CD4-positive, alpha-beta T cell (primary cell): ENCODE measurements around the gene SLC25A46. TPM values are rescaled to one million over a fixed set of nuclear protein-coding genes. Genes with fewer than 3 reads are reported as not detected.

ENCODE experiments used
- ATAC-seq: fragments of 200-7000 bp; cut with Tn5 transposase; one replicate; pipeline ENCODE4 v1.10.0; 2022; ENCODE audit warnings: mild to moderate bottlenecking; ENCODE audit not compliant: poor library complexity
- CTCF ChIA-PET: fragments of 350-600 bp; sonication (Branson Sonifier 250); formaldehyde crosslinking; loops from one replicate; lab custom pipeline; 2021; ENCODE audit warnings: antibody characterized with exemption, inconsistent platforms; lab: Charles Lee
- POLR2A ChIA-PET: fragments of 350-600 bp; sonication (Branson Sonifier 250); formaldehyde crosslinking; loops from one replicate; lab custom pipeline; 2021; ENCODE audit warnings: antibody characterized with exemption, inconsistent platforms; lab: Charles Lee
- DNase-seq, 14 experiments: peaks; one replicate each; pipeline ENCODE4 v3.0.0-alpha.2; 2013 to 2020; ENCODE audit warnings: mixed read lengths in 2 of 14
- H3K27ac ChIP-seq, 2 donors: one replicate each; pipeline versions ENCODE4 v1.5.1 to v1.7.0; 2013; ENCODE audit warnings: low read length in 2 of 2, low read depth in 1 of 2, mild to moderate bottlenecking in 1 of 2
- H3K27me3 ChIP-seq, 2 experiments: 1 replicate in 1 of 2; 2 replicates in 1 of 2; pipeline versions ENCODE4 v1.6.1 to v1.7.0; 2013; ENCODE audit warnings: low read length in 2 of 2, control low read depth in 1 of 2, mild to moderate bottlenecking in 1 of 2, moderate library complexity in 1 of 2; ENCODE audit not compliant: insufficient read depth in 2 of 2, control insufficient read depth in 1 of 2
- H3K36me3 ChIP-seq: one replicate; pipeline ENCODE4 v1.6.1; 2013; ENCODE audit warnings: low read length, control low read depth; ENCODE audit not compliant: insufficient read depth
- H3K4me1 ChIP-seq: one replicate; pipeline ENCODE4 v1.6.1; 2013; ENCODE audit warnings: low read length, control low read depth; ENCODE audit not compliant: insufficient read depth
- H3K4me3 ChIP-seq: one replicate; pipeline ENCODE4 v1.5.1; 2013; ENCODE audit warnings: mild to moderate bottlenecking, low read length, moderate library complexity
- H3K9me3 ChIP-seq, 2 experiments: 1 replicate in 1 of 2; 2 replicates in 1 of 2; pipeline versions ENCODE4 v1.6.1 to v1.7.0; 2013; ENCODE audit warnings: low read length in 2 of 2, mild to moderate bottlenecking in 2 of 2, control low read depth in 1 of 2, moderate library complexity in 1 of 2; ENCODE audit not compliant: control insufficient read depth in 1 of 2, insufficient read depth in 1 of 2
- H3K27ac Mint-ChIP-seq: one replicate; pipeline ENCODE4 v1.8.0; 2020; ENCODE audit warnings: mixed read lengths
- H3K27me3 Mint-ChIP-seq: one replicate; pipeline ENCODE4 v1.8.0; 2021; ENCODE audit warnings: mixed read lengths
- H3K36me3 Mint-ChIP-seq: one replicate; pipeline ENCODE4 v1.8.0; 2021; ENCODE audit warnings: low read depth, mixed read lengths
- H3K4me1 Mint-ChIP-seq: one replicate; pipeline ENCODE4 v1.8.0; 2021; ENCODE audit warnings: low read depth, mixed read lengths
- H3K4me3 Mint-ChIP-seq: one replicate; pipeline ENCODE4 v1.8.0; 2020; ENCODE audit warnings: mild to moderate bottlenecking, mixed read lengths
- H3K9me3 Mint-ChIP-seq: one replicate; pipeline ENCODE4 v1.8.0; 2020; ENCODE audit warnings: mixed read lengths
- CTCF ChIP-seq: fragments of 200-600 bp; IDR thresholded peaks from one replicate; pipeline ENCODE4 v1.8.0; 2022; ENCODE audit warnings: antibody characterized with exemption, mild to moderate bottlenecking
- intact Hi-C, 2 experiments: fragments of 100-400 bp; cut with DNase I in 1 of 2; cut with micrococcal nuclease in 1 of 2; formaldehyde crosslinking; loops; one replicate each; pipeline versions ENCODE4 v1.15.1 to v1.9.0; 2023 to 2025; cut with DNase I, micrococcal nuclease
- total RNA-seq, 174 experiments: library from RNA in 2 of 174; stranded (reverse) in 2 of 174; gene quantifications; one replicate each; pipeline ENCODE4 v1.2.3 and lab custom pipeline; 2021 to 2026

The SLC25A46 gene
- total RNA-seq, 2 experiments from 2014 or later = 14.0 to 16.1 TPM

- H3K27ac ChIP-seq = peak overlapping the region; percentile 91 to 92
- Mint-ChIP-seq H3K9me3 (no peaks in the 10 kb centered on the region), H3K27me3 (peaks cover 15% of the 10 kb centered on the region), H3K27ac (peak overlapping the region; percentile 94), H3K4me3 (peak overlapping the region; percentile 96), H3K4me1 (peaks cover 40% of the 10 kb centered on the region), H3K36me3 (peaks cover 17% of the 10 kb centered on the region)
- H3K36me3 ChIP-seq = no peaks in the 10 kb centered on the region
- ATAC-seq (peak; percentile 74), DNase-seq (peak in 1 of 14 experiments; percentile 88)
- H3K9me3 ChIP-seq = no peaks in the 10 kb centered on the region
- POLR2A ChIA-PET = interaction anchor here (0.6 to 2.0 kb wide), 7 partner anchors 10 to 1422 kb away, joined by 3 to 11 read pairs (median 3); partner anchors contain the start of genes MAN2A1, PJA2, TMEM232 and WDR36
- intact Hi-C loops = loop anchor here (2.0 to 5.0 kb wide), 7 partner anchors 14 to 1424 kb away; partner anchors contain the start of genes MAN2A1 (in 1 of the 2) and WDR36 (in 1 of the 2)
- peak overlapping the region; percentile 92 for H3K4me3 ChIP-seq
- TF ChIP-seq CTCF = no peak
- CTCF ChIA-PET = interaction anchor here (0.8 to 1.8 kb wide), 2 partner anchors 18 to 20 kb away, joined by 3 to 5 read pairs; no protein-coding TSS in a partner anchor
- H3K4me1 ChIP-seq = peaks cover 11% of the 10 kb centered on the region
- H3K27me3 ChIP-seq = no peaks in the 10 kb centered on the region
Measured at GRCh38 chr5:110738503-110738811, 350 bp upstream of the SLC25A46 start.

- Mint-ChIP-seq H3K4me1 (peaks cover 49% of the 10 kb centered on the region), H3K27ac (peak overlapping the region; percentile 84), H3K36me3 (peaks cover 78% of the 10 kb centered on the region), H3K9me3 (no peaks in the 10 kb centered on the region), H3K4me3 (peak overlapping the region; percentile 0), H3K27me3 (no peaks in the 10 kb centered on the region)
- no peaks in the 10 kb centered on the region for H3K27me3 ChIP-seq
- peaks cover 31% of the 10 kb centered on the region for H3K36me3 ChIP-seq
- DNase-seq = peak in 6 of 14 experiments; percentile 2 to 76 (median 37)
- intact Hi-C loops = loop anchor here in 1 of 2 experiments (2.0 to 10.0 kb wide), 2 partner anchors 13 to 793 kb away; partner anchors contain the start of gene SLC25A46
- H3K4me3 ChIP-seq = no peak overlapping the region
- peaks cover 4% of the 10 kb centered on the region for H3K4me1 ChIP-seq
- no peak for TF ChIP-seq CTCF
- H3K9me3 ChIP-seq = no peaks in the 10 kb centered on the region
- ATAC-seq = peak; percentile 87
- POLR2A ChIA-PET = interaction anchor here (1.0 kb wide), 1 partner anchor 13 kb away, joined by 4 read pairs; no protein-coding TSS in a partner anchor
- peak overlapping the region in 1 of 2 donors; percentile 16 for H3K27ac ChIP-seq
- CTCF ChIA-PET = interaction anchor here (1.2 kb wide), 1 partner anchor 12 kb away, joined by 3 read pairs; no protein-coding TSS in a partner anchor
Measured at GRCh38 chr5:110751902-110752762, 13.3 kb downstream of the SLC25A46 start.

- Histone ChIP-seq H3K4me1 (peaks cover 4% of the 10 kb centered on the region), H3K4me3 (no peak overlapping the region), H3K36me3 (peaks cover 23% of the 10 kb centered on the region), H3K9me3 (no peaks in the 10 kb centered on the region), H3K27ac (peak overlapping the region in 1 of 2 donors; percentile 16), H3K27me3 (no peaks in the 10 kb centered on the region)
- H3K9me3 Mint-ChIP-seq = no peaks in the 10 kb centered on the region
- H3K4me1 Mint-ChIP-seq = peaks cover 50% of the 10 kb centered on the region
- H3K36me3 Mint-ChIP-seq = peaks cover 75% of the 10 kb centered on the region
- ChIA-PET POLR2A (interaction anchor here (1.0 kb wide), 1 partner anchor 14 kb away, joined by 4 read pairs; no protein-coding TSS in a partner anchor), CTCF (interaction anchor here (0.6 kb wide), 1 partner anchor 730 kb away, joined by 3 read pairs; no protein-coding TSS in a partner anchor)
- TF ChIP-seq CTCF = no peak
- no peak for ATAC-seq
- peak overlapping the region; percentile 84 for H3K27ac Mint-ChIP-seq
- H3K27me3 Mint-ChIP-seq = no peaks in the 10 kb centered on the region
- intact Hi-C loops = loop anchor here in 1 of 2 experiments (2.0 to 10.0 kb wide), 2 partner anchors 14 to 792 kb away; partner anchors contain the start of gene SLC25A46
- DNase-seq = peak in 3 of 14 experiments; percentile 10 to 35 (median 28)
- peak overlapping the region; percentile 2 for H3K4me3 Mint-ChIP-seq
Measured at GRCh38 chr5:110752953-110753352, 14.1 kb downstream of the SLC25A46 start.
